Activated CD8-positive, alpha-beta memory T cell treated with anti-CD3 and anti-CD28 coated beads for 36 hours (primary cell): ENCODE results near the gene TCAIM. TPM values are rescaled to one million over a fixed set of nuclear protein-coding genes. Genes with fewer than 3 reads are reported as not detected.
"Not testable (repeated sequence)": the region's sequence is repeated elsewhere in the genome, so short reads cannot be mapped to it uniquely, and the experiment has no call there.

Source experiments
- CTCF ChIA-PET: fragments of 350-600 bp; sonication (Branson Sonifier 250); formaldehyde crosslinking; loops from one replicate; lab custom pipeline; 2021; ENCODE audit warnings: antibody characterized with exemption; lab: Charles Lee
- POLR2A ChIA-PET: fragments of 350-600 bp; sonication (Branson Sonifier 250); formaldehyde crosslinking; loops from one replicate; lab custom pipeline; 2021; ENCODE audit warnings: antibody characterized with exemption; lab: Charles Lee
- total RNA-seq, 2 experiments: library from RNA; stranded (reverse); gene quantifications; one replicate each; pipeline ENCODE4 v1.2.3, GENCODE V29; 2021

TCAIM gene
- total RNA-seq, 2 experiments from 2014 or later: 11.8 to 12.8 TPM

DNA sequence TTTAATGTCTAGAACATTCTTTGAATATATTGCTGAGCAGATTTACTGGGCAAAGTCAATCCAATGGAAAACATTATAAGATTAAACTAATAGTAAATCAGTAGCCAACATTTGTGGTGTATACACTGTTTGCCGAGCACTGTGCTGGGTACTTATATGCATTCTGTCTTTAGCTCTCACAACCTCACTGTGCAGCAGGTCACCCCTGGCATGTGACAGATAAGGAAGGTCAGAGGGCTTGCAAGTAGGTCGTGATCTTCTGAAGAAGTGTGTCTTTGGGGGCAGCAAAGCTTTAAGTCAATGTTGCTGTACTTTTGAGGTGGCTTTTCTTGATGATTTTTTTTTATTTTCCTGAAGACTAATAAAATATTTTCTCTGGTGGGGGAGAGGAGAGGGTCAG, 62.2 kb downstream of the TCAIM start:
- POLR2A ChIA-PET: no interaction called here

DNA sequence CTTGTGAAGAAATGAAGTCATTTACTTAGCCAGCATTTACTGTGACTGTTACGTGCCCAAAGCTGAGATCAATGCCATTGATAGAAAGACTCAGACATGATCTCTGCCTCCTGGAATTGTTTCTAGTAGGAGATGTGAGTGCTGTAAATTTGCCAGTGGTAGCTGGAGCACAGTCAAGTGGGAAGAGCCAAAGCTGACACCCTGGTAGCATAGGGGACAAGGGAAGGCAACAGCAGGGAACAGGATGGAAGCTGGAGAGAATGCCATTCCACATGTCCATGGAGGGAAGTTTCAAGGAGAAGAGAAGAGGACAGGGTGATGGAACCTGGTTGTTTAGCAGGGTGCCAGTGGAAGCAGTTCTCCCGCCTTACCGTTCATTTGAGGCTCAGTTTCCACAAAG, 64.0 kb downstream of the TCAIM start:
- CTCF ChIA-PET: interaction anchor here (0.6 kb wide), 1 partner anchor 1500 kb away, joined by 4 read pairs; no protein-coding TSS in a partner anchor
- POLR2A ChIA-PET: no interaction called here

More for the DNA sequence above, 62.2 kb downstream of the TCAIM start:
- CTCF ChIA-PET: no interaction called here

DNA sequence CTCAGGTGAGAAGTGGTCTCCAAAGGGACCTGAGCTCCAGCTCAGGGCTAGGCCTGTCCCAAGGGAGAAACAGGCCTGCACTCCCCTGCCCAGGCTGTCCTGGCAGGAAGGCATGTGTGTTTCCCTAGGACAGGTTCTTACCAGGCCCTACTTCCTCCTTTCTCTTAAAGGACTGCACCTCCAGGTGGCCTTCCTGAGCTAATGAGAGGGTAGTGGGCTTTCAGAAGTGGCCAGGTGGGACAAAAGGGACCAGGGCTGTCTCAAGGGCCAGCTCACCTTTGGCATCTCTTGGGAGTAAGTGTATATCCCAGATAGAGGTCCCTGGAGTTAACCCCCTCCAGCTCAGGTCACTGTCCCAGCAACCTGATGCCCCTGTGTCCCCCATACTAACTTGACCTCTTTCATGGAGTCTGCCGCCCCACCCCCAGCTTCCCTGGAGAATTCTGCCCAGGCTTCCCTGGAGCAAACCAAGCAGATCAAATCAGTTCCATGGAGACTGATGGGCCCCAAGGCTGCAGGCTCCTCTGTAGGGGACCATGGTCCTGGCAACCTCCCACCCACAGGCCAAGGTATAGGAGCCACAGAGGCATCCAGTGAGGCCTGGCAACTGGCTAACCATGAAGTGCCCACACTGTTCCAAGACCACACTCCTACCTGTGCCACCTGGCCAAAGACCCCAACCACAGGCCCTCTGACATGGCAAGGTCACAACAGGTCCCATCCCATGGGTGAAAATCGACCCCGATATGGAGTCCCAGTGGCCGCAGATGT, 71.3 kb downstream of the TCAIM start:
- POLR2A ChIA-PET: no interaction called here

DNA sequence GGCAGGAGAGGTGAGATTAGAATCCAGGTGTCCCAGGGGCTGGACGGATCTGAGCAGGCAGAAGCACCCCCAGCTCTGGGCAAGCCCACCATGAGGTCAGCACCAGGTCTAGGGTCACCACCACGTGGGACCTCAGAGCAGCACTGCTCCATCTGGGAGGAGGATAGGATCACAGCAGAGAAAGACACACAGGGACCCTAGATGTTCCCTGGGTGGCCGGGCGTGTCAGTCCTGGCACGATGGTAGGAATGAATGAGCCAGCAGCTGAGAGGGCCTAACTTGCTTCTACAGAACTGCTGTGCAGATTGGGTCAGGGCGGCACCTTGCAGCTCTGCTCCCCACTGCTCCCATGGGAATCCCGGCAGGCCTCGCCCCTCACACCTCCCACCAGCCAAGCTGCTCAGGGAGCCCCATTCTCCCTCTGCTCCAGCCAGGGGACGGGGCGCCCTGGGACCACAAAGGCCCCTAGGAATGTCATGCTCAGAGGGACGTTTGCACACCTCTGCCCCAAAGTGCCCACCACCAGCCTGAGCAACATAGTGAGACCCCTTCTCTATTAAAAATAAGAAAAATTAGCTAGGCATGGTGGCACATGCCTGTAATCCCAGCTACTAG, 72.6 kb downstream of the TCAIM start:
- POLR2A ChIA-PET: no interaction called here
- CTCF ChIA-PET: no interaction called here

More for the DNA sequence above, 71.3 kb downstream of the TCAIM start:
- CTCF ChIA-PET: no interaction called here

DNA sequence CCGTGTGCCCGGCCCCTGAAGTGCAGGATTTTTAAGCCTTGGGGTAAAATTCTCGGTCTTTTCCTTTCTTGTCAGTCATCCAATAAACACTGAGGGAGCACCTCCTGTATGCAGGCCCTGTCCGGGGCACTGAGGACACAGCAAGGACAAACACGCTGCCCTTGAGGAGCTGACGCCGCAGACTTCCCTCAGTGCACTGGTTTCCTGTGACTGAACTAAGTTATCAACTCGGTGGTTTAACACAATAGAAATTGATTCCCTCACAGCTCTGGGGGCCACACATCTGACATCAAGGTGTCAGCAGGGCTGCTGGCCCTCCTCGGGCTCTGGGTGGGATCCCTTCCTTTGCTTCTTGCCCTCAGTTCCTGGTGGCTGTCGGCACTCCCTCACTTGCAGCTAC, 73.8 kb downstream of the TCAIM start:
- ChIA-PET CTCF (no interaction called here), POLR2A (no interaction called here)

DNA sequence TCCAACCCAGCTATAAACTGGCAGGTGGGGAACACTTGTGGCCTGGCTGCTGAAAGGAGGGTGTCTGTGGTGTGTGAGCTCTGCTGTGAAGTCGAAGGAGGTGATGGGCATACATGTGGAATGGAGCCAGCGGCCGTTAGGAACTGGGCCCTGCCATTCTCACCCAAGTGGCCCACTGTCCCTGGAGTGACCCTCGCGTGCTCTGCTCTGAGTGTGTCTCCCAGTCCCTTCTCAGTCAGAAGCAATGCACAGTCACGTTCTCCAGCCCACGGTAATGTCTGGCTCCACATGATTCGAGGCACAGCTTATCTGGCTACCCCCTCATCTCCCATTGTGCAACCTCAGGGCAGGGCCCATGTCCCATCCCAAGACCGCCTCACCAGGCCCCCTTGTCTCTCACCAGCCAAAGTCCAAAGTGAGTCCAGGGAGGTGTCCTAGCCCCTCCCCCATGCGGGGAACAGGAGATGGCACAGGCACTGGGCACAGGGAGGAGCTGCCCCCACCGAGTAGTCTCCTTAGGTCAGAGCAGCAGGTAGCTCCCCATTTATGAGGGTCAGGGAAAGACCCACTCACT, 76.0 kb downstream of the TCAIM start:
- POLR2A ChIA-PET: no interaction called here
- CTCF ChIA-PET: no interaction called here

DNA sequence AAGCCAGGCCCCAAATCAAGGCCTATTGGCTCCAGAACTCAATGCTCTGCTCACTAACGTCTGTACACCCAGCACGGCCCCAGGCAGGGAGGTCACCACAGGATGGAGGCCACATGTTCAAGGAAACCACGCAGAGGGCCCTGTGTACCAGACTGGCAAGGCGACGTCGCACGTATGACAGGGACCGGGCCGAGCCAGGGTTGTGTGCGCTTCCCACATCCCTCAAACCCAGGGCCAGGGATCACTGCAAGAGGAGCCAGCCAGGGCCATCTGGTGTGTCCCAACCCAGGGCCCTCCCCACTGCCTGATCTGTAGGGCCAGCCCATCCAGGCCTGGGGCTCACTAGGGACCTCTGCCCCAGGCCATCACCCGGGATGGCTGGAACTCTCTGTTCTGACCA, 76.9 kb downstream of the TCAIM start:
- ChIA-PET POLR2A (interaction anchor here (0.6 kb wide), 1 partner anchor 52 kb away, joined by 3 read pairs; no protein-coding TSS in a partner anchor), CTCF (no interaction called here)

DNA sequence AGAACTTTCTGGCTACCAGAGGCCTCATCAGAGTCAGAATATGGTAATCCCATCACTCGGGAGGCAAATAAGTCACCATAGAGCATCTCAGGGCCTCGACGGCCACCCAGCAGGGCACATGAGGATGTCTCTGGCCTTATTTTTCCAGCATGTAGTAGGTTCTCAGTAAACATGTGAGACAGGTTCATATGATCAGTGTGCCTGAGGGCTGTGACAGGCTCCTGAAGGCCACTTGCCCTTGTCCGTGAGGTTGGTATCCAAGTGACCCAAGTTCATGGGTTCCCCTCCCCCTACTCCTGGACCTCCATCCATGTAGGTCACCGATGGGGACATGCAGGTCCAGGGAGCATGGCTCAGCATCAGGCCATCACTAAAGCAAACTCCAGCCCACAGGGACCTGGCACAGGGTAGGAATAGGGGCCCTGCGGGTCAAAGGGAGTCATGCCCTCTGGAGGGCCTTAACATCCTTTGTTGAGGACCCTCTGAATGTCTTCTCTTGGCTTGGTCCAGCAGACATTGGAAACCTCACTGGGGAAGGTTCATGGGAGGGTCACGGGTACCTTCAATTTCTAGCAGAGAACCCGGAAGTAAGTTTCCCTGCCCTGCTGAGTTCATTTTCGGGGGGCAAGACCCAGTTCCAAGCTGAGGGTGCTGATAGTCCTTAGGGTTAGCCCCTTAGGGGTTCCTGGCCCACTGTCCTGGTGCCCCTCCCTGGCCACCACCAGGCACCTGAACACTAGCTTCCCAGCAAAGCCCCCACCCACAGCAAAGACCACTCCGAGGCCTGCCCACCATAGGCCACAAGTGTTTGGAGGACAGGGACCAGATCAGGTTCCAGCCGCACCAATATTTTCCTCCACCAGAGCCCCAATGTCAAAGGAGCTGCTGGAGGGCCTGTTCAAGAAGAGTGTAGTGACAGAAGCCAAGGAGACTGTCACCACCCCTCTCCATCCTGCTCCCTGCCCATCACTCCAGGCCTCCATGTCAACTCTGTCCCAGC, 77.8 kb downstream of the TCAIM start:
- ChIA-PET POLR2A (no interaction called here), CTCF (no interaction called here)

DNA sequence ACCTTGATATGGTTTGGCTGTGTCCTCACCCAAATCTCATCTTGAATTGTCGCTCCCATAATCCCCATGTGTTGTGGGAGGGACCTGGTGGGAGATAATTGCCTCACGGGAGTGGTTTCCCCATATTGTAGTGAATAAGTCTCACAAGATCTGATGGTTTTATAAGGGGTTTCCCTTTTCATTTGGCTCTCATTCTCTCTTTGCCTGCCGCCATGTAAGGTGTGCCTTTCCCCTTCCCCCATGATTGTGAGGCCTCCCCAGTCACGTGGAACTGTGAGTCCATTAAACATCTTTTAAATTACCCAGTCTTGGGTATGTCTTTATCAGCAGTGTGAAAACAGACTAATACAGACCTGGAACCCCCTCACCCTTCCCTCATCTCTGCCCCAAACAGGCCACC, 79.6 kb downstream of the TCAIM start:
- CTCF ChIA-PET, POLR2A ChIA-PET: not testable (repeated sequence)

DNA sequence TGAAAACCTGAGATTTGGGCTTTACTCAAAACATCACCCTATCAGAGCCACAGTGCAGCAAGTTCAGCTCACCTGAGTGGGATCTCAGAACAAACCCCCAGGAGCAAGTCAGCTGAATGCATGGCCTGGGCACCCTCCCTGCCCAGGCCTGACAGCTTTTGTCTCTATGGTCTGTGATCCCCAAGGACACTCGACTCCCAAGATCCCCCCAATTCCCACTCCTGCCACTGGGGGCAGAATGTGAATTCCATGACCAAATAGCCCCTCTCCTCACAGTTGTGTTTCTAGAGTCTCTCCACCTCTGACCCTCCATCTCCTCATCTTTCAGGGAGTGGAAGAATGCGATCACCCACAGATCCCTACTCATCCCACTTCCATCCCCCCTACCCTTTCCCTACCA, 80.0 kb downstream of the TCAIM start:
- CTCF ChIA-PET: no interaction called here
- POLR2A ChIA-PET: no interaction called here

DNA sequence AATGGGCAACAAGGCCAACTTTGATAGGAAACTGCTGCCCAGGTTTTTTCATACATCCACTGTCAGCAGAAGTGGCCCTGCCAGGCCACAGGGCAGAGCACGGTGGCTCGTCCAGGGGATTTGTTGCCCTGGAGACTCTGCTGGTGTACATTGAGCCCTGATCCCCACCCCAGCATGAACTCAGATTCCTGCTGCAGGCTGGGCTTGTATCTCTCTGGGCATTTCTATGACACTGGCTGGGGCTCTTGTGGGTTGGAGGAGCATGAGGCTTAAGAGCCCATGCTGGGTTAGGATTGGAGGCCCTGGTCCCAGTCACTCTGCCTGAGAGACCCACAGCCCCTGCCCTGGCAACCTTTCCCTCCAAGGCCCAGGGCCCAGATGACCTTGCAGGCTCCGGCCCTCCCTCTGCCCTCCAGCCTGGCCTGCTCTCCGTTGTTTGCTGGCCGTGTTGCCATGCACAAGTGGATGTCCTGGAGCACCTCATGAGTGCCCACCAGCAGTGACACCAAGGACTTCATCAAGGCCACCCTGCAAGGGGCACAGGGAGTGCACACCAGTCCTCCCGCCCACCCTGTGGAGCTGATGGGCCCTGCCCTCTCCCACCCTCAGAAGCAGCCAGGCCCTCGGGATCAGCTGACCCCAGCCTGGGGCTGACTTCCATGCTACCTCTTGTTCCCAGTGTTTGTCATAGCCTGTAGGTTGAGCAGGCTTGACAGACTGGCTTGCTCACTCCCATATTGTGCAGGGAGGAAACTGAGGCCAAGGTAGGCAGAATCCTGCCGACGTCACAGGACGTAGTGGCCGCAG, 80.8 kb downstream of the TCAIM start:
- POLR2A ChIA-PET: no interaction called here

DNA sequence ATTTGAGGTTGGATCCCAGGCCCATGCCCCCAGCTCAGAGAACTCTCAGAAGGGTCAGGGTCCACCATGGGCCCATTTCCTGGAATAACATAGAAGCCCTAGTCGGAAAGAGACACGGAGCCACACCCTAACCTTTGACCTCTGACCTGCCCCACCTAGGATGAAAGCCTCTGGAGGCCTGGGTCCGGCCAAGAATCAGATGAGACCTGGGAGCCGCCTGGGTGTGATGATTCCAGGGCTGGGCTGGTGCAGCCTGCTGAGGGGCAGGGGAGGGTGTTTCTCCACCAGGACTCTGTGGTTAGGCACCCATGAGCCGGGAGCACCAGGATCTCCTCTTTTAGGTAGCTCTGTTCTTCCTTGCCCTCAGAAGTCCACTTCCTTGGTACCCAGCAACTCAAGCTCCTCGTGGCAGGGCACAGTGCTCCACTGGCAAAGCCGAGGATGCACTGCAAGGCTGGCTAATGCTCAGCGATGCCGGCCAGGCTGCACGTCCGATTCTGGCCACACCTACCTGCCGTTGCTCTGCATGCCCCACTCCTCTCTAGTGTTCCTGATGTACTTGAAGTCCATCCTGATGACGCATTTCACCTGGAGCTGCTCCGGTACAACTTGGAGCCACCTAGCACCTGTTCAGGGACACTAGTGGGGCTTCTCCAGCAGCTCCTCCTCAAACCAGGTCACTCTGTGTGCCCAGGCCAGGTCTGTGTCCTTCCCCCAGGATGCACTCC, 81.5 kb downstream of the TCAIM start:
- CTCF ChIA-PET: no interaction called here
- POLR2A ChIA-PET: no interaction called here

More for the DNA sequence above, 80.8 kb downstream of the TCAIM start:
- CTCF ChIA-PET: no interaction called here

DNA sequence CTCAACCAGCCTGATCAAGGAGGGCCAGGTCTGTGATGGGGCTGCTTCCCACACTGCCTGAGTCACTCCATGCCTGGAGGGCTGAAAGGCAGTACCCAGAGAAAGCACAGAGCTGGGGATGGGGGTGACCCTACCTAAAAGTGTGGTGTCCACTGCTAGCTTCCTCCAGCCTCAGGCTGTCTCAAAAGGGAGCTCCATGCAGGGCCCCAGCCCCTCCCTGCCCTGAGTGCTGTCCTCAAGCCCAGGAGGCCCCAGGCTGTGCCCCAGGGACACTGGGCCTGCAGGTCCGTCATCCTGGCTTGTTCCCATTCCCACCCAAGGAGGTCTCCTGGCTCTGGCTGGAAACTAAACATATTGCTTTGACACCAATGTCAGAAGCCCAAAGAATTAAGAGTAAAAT, 82.1 kb downstream of the TCAIM start:
- POLR2A ChIA-PET: no interaction called here
- CTCF ChIA-PET: no interaction called here

DNA sequence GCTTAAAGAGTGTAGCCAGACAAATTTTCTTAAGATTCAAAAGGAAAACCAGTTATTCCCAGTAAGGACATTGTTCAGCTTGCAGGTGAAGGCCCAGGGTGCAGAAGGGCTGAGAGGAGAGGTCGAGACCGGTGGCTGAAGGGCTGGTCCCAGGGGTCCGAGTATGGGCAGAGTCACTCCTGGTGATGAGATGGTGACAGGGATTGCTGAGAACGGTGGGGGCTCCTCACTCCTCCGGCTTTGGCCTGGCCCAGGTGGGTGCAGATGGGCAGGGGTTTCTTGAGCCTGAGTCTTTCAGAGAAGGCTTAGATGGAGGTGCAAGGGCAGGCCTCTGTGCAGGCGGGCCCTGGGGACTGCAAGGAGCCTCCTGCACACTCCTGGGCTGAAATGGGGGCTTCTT, 82.7 kb downstream of the TCAIM start:
- POLR2A ChIA-PET: no interaction called here

DNA sequence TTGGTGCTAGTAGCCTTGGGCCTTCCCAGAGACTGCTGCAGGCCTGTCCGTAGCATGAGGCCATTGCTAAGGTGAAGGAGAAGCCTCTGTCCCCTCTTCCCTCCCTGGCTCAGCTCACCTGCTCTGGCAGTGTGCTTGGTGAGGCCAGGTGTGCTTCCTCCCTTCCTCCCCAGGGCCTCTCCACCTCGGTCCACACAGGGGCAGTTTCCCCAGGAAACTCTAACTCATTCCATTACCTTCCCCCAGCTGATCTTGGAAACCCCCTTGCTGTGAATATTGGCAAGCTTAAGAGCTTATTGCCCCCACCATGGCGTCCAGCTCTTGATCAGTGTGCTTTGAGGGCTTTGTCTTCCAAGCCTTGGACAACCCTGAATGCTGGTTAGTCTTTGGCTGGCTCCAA, 86.2 kb downstream of the TCAIM start:
- CTCF ChIA-PET: no interaction called here
- POLR2A ChIA-PET: no interaction called here

More for the DNA sequence above, 82.7 kb downstream of the TCAIM start:
- CTCF ChIA-PET: no interaction called here

DNA sequence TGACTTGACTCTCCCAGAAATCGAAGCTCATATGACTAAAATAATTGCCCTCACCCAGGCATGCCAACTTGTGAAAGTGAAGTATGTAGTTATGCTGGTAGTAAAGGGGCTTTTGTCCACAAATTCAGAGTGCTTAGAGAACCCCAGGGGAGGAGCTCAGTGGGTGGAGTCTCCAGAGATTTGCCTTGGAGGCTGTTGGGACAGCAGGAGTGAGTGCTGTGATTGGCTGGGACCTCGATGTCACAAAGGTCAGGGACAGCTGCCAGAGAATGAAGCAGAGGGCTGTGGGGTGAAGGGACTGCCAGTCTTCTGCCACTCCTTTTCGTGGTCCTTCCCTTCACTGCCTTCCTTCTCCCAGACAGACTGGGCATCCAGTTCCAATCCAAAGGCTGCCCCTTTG, 89.1 kb downstream of the TCAIM start:
- ChIA-PET CTCF (no interaction called here), POLR2A (no interaction called here)

DNA sequence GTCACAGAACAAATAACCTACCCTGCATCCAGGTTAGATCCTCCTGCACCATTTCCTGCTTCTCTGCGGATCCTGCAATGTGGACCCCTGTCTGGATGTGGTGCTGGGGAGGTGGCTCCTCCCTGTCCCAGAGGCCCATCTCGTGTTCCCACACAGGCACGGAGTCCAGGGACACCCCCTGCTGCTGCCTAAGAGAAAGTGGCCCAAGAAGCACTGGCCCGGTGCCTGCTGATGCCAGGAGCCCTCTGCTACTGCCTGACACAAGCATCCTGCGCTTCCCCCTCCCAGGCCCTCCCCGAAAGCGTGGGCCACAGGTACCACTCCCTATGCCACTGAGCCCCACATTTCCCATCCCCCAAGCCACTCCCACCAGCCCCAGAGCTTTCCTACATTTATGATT, 90.3 kb downstream of the TCAIM start:
- POLR2A ChIA-PET: no interaction called here

DNA sequence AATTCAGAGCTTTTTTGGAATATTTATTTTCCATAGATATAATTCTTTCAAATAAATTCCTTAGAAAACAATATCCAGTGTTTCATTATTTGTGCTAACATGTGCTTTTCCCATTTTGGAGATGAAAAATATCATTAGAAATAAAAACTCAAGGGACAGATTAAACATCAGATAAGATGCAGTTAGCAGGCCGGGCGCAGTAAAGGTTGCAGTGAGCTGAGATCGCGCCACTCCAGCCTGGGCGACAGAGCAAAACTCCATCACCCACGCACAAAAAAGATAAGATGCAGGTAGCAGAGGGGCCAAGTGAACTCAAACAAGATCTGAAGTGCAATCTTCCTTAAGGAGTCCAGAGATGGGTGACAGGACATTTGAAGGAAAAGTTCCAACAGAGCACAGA, 90.9 kb downstream of the TCAIM start:
- POLR2A ChIA-PET: no interaction called here
- CTCF ChIA-PET: no interaction called here

More for the DNA sequence above, 90.3 kb downstream of the TCAIM start:
- CTCF ChIA-PET: no interaction called here
